ENCODE data around the gene EYA4.
"Not testable (repeated sequence)": the region's sequence is repeated elsewhere in the genome, so short reads cannot be mapped to it uniquely, and the experiment has no call there.

The EYA4 gene

DNA sequence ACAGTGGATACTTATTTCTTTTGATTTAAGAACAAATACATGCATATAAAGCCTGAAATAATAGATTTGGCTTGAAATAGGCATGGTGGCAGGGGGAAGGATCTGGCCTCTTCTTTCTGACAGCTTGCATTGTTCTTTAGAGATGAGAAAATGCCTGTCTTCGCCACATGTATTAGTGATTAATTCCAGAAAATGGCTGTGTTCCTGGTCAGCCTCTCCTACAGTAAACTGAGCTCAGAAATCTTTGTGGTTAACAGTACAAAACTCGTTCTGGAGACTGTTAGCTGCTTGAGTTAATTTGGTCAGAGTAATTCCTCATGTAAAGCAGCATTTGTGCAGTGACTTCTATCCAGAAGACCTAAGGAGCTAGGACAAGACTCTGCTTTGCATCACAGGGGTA, 151.5 kb downstream of the EYA4 start:
- no peaks in the 10 kb centered on the region for H3K9me3 Mint-ChIP-seq
- H3K4me3 Mint-ChIP-seq = no peak overlapping the region
- no peak for TF ChIP-seq CTCF (IDR thresholded peaks at IDR 0.05)
- H3K4me1 Mint-ChIP-seq = peaks cover 12% of the 10 kb centered on the region
- DNase-seq = no peak
- H3K27ac Mint-ChIP-seq = no peak overlapping the region
- H3K27me3 Mint-ChIP-seq (ENCODE audit: low read depth, poor library complexity) = peaks cover 9% of the 10 kb centered on the region
- H3K36me3 Mint-ChIP-seq (ENCODE audit: low read depth) = no peaks in the 10 kb centered on the region

DNA sequence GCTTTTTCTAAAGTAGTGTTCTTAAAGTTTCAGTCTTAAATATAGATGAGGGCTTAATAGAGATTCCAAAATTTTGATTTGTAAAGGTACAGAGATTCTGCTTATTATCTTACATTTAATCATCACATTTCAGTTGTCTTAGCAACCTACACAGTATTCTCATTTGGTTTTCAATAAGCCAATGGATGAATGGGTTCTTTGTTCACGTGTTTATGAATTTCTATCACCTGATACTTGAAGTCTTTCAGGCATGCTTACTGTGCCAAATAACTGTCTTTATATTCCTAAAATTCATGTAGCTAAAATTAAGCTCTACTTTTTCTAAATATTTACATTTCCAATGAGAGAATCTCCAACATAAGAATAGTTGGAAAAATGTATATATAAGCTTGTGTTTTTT, 152.7 kb downstream of the EYA4 start:
- Mint-ChIP-seq H3K27me3 (ENCODE audit: low read depth, poor library complexity) (peaks cover 5% of the 10 kb centered on the region), H3K4me3 (no peak overlapping the region), H3K9me3 (no peaks in the 10 kb centered on the region), H3K4me1 (peaks cover 8% of the 10 kb centered on the region), H3K27ac (no peak overlapping the region), H3K36me3 (ENCODE audit: low read depth) (no peaks in the 10 kb centered on the region)
- TF ChIP-seq CTCF (IDR thresholded peaks at IDR 0.05) = no peak
- no peak for DNase-seq

GRCh38 chr6:133394630-133395029, 153.5 kb downstream of the EYA4 start:
- no peaks in the 10 kb centered on the region for H3K36me3 Mint-ChIP-seq (ENCODE audit: low read depth)
- H3K4me3 Mint-ChIP-seq = no peak overlapping the region
- no peaks in the 10 kb centered on the region for H3K9me3 Mint-ChIP-seq
- peaks cover 3% of the 10 kb centered on the region for H3K4me1 Mint-ChIP-seq
- TF ChIP-seq CTCF (IDR thresholded peaks at IDR 0.05) = no peak
- H3K27me3 Mint-ChIP-seq (ENCODE audit: low read depth, poor library complexity) = peaks cover 3% of the 10 kb centered on the region
- H3K27ac Mint-ChIP-seq = no peak overlapping the region
- no peak for DNase-seq

DNA sequence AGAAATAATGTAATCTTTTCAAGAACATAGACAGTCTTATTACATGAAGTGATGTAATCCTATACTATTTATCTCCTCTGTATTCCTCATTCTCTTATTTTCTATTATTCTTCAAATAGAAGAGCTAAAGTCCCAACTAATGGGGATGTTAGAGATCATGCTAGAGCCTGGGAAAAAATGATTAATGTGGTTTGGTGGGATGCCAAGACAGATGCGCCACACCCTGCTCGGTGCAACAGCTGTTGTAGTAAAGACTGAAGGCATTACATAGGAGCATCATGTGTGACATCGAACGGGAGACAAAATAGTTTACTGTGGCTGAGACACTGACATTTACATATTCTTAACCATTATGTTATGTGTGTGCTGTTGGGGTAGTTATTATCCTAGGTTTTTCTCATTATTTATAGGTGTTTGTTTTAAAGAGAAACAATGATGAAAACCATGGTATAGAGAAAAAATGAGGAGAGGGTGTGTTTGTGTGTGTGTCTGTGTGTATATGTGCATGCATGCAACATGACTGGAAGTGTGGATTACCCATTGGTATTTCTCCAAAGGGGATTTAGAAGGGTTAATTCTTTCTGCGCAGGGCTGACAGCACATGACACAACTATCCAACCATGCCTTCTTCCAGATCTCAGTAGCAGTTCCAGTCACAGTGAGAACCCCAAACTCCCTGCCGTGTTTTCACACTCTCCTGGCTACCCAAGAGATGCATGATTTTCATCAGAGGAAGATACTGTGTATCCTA, 155.3 kb downstream of the EYA4 start:
- Mint-ChIP-seq H3K27me3 (ENCODE audit: low read depth, poor library complexity) (peaks cover 3% of the 10 kb centered on the region), H3K4me3 (no peak overlapping the region), H3K4me1 (no peaks in the 10 kb centered on the region), H3K9me3 (no peaks in the 10 kb centered on the region), H3K36me3 (ENCODE audit: low read depth) (no peaks in the 10 kb centered on the region), H3K27ac (no peak overlapping the region)
- TF ChIP-seq CTCF (IDR thresholded peaks at IDR 0.05) = no peak
- DNase-seq = no peak

DNA sequence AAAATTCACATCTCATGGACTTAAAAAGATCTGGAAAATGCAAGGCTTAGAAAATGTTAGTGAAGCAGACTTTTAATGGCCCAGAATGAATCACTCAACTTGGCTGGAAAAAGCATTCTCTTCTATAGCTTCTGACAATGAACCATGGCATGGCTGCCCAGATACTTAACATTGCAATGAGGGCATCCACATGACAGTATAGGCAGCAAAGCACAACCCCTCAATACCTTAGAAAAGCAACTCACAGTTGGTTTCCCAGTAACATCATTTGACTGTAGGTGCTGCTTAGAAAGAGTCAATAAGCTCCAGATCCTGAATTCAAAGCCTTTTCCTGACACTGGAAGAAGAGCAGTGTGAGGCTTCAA, 155.8 kb downstream of the EYA4 start:
- TF ChIP-seq CTCF (IDR thresholded peaks at IDR 0.05) = no peak
- Mint-ChIP-seq H3K9me3 (no peaks in the 10 kb centered on the region), H3K4me3 (no peak overlapping the region), H3K36me3 (ENCODE audit: low read depth) (no peaks in the 10 kb centered on the region), H3K27me3 (ENCODE audit: low read depth, poor library complexity) (no peaks in the 10 kb centered on the region), H3K4me1 (no peaks in the 10 kb centered on the region), H3K27ac (no peak overlapping the region)
- no peak for DNase-seq

GRCh38 chr6:133397601-133398000, 156.4 kb downstream of the EYA4 start:
- H3K36me3 Mint-ChIP-seq (ENCODE audit: low read depth); H3K9me3 Mint-ChIP-seq; H3K27ac Mint-ChIP-seq; DNase-seq; H3K4me1 Mint-ChIP-seq; H3K4me3 Mint-ChIP-seq; H3K27me3 Mint-ChIP-seq (ENCODE audit: low read depth, poor library complexity): not testable (repeated sequence)

Measured in nephron progenitor cell (in vitro differentiated cells).